Activated CD4-positive, alpha-beta memory T cell treated with anti-CD3 and anti-CD28 coated beads, Interleukin-2, amount 10 ng/mL, durations not matched to agents 7 days and 5 days (primary cell): ENCODE measurements around the gene JAG2. TPM values are rescaled to one million over a fixed set of nuclear protein-coding genes. Genes with fewer than 3 reads are reported as not detected.
A peak's percentile ranks its signal among the peaks of the same experiment; 100 is the strongest.

Experiments used
- CTCF ChIA-PET: fragments of 350-600 bp; sonication (Branson Sonifier 250); formaldehyde crosslinking; loops from one replicate; lab custom pipeline; 2021; ENCODE audit warnings: antibody characterized with exemption, inconsistent platforms; lab: Charles Lee
- POLR2A ChIA-PET: fragments of 350-600 bp; sonication (Branson Sonifier 250); formaldehyde crosslinking; loops from one replicate; lab custom pipeline; 2021; ENCODE audit warnings: antibody characterized with exemption; lab: Charles Lee
- DNase-seq: peaks from one replicate; pipeline ENCODE4 v3.0.0-alpha.2; 2020
- H3K27ac Mint-ChIP-seq: one replicate; pipeline ENCODE4 v1.8.0; 2021; ENCODE audit warnings: mild to moderate bottlenecking, mixed read lengths
- H3K27me3 Mint-ChIP-seq: one replicate; pipeline ENCODE4 v1.8.0; 2021; ENCODE audit warnings: mixed read lengths
- H3K36me3 Mint-ChIP-seq: one replicate; pipeline ENCODE4 v1.8.0; 2021; ENCODE audit warnings: low read depth, mixed read lengths
- H3K4me1 Mint-ChIP-seq: one replicate; pipeline ENCODE4 v1.8.0; 2021; ENCODE audit warnings: mixed read lengths
- H3K4me3 Mint-ChIP-seq: one replicate; pipeline ENCODE4 v1.8.0; 2021; ENCODE audit warnings: mild to moderate bottlenecking, mixed read lengths
- H3K9me3 Mint-ChIP-seq: one replicate; pipeline ENCODE4 v1.8.0; 2021; ENCODE audit warnings: mixed read lengths
- total RNA-seq, 2 experiments: library from RNA; stranded (reverse); gene quantifications; one replicate each; pipeline ENCODE4 v1.2.3, GENCODE V29; 2021

Gene JAG2
- total RNA-seq, 2 experiments from 2014 or later, result 2.6 to 3.0 TPM

- ChIA-PET CTCF (no interaction called here), POLR2A (no interaction called here)
- H3K27ac Mint-ChIP-seq, result no peak overlapping the region
- H3K4me3 Mint-ChIP-seq, result no peak overlapping the region
- H3K36me3 Mint-ChIP-seq, result no peaks in the 10 kb centered on the region
- no peak for DNase-seq
- no peaks in the 10 kb centered on the region for H3K4me1 Mint-ChIP-seq
- peaks cover 14% of the 10 kb centered on the region for H3K9me3 Mint-ChIP-seq
- peaks cover 6% of the 10 kb centered on the region for H3K27me3 Mint-ChIP-seq
Measured at GRCh38 chr14:105139212-105139825, 29.3 kb downstream of the JAG2 start.

DNA sequence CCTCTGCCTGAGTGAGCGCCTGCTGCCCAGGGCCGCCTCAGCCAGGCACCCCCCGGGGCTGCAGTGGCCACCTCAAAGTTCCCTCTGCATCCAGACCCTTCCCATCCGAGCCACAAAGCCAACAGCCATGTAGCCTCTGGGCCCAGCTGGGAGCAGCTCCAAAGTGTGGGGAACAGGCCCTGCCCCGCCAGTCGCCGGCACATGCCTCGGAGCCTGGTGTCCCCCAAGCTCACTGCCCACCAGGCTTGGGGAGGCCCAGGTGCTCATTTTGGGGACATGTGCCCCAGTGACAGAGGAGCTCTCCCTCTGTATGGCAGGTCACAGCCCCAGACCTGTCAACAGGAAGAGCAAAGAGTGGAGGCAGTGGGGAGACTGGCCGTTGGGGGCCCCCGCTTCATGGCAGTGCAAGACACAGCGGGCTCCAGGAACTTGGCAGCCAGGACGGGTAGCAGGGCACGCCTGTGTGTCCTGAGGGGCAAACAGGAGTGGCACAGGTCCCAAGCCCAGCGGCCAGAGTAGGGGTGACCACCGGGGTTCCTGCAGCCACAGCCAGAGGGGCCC lies 29.9 kb downstream of the JAG2 start:
- DNase-seq, result no peak
- Mint-ChIP-seq H3K4me3 (no peak overlapping the region), H3K9me3 (peaks cover 14% of the 10 kb centered on the region), H3K4me1 (no peaks in the 10 kb centered on the region), H3K36me3 (no peaks in the 10 kb centered on the region), H3K27ac (no peak overlapping the region), H3K27me3 (peaks cover 8% of the 10 kb centered on the region)
- POLR2A ChIA-PET, result no interaction called here
- CTCF ChIA-PET, result no interaction called here

DNA sequence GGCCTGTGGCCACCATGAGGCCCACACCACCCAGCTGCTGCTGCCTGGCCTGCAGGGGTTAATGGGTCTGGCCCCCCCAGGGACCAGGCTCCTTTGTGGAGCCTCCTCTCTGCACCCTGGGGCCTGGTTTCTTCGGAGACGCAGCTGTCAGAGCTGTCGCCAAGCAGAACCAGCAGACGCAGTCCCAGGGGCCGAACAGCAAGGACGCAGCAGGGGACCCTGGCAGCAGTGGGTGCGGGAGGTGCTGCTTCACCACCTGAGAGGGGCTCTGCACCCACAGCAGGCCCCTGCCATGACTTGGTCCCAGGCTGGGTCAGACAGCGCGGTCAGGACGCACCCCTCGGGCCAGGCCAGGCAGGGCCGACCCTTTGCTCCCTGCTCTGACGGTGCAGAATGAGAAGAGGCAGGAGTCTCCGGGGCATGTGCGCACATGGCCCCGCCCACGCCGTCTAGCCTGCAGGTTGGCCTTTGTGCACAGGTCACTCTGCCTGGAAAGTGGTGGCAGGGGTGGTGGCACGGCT lies 30.5 kb downstream of the JAG2 start:
- Mint-ChIP-seq H3K4me1 (no peaks in the 10 kb centered on the region), H3K4me3 (no peak overlapping the region), H3K27me3 (peaks cover 13% of the 10 kb centered on the region), H3K27ac (no peak overlapping the region), H3K9me3 (peaks cover 14% of the 10 kb centered on the region), H3K36me3 (no peaks in the 10 kb centered on the region)
- ChIA-PET POLR2A (no interaction called here), CTCF (no interaction called here)
- DNase-seq, result no peak

DNA sequence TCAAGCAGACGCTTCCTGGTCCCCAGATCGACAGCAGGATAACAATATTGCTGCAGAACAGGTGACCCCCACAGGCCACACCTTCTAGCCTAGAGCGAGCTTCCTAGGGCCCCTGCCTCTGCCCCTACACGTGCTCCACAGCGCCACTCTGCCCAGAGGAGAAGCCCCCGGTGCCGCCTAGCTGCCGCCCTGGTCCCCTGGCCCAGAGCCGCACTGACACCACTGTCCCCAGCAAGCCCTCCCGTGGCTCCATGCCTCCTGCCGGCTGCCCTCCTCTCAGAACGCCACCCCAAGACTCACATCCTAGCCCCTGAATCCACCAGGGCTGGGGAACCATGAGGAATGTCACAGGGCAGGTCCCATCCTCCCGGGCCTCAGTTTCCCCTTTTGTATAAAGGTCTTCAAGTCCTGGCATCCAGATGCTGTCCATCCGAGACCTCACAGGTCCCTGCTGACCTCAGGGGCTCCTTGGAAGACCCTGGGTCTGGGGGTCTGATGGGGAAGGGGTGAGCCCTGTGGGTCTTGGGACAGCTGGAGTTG lies 31.0 kb downstream of the JAG2 start:
- Mint-ChIP-seq H3K36me3 (no peaks in the 10 kb centered on the region), H3K4me1 (no peaks in the 10 kb centered on the region), H3K4me3 (no peak overlapping the region), H3K9me3 (peaks cover 16% of the 10 kb centered on the region), H3K27ac (no peak overlapping the region), H3K27me3 (peaks cover 17% of the 10 kb centered on the region)
- no peak for DNase-seq
- POLR2A ChIA-PET, result no interaction called here
- CTCF ChIA-PET, result no interaction called here

DNA sequence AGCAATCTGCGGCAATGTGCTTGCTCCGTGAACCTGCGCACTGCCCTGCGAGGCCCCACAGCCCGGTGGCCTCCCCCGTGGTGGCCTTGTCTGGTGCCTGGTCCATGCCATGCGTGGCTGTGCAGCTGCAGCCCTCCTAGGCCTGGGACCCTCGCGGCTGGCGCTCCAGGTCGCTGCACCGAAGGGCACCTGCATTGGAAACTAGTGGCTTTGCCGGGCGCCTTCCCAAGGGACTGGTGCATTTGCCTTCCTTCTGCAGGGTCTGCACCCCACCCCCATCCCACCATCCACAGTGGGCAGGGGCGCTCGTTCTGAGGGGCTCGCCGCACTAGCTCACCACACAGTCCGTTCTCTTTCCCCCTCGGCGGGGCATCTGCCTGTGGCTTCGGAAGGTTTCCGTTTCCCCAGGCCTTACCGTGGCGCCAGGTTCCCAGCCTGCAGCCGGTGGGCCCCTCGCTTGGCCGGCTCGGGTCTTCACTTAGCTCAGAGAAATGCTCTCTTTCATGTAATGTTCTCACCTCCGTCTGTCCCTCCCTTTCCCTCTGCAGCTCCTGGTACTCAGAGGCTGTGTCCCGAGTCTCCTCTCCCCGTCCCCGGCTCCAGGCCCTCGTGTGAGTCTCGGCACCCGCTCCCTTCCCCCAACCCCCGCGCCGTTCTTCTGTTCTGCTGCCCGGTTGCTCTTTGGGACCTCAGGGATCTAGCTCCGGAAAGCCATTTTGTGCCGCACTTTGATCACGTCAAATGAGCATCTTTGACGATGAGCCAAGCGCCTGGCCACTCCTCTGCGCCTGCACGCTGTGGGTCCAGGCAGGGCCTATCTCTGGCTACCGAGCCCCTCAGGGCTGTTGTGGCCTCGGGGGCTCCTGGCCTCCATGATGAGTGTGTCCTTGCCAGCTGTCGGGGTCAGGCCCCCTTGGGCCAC lies 31.9 kb downstream of the JAG2 start:
- H3K4me3 Mint-ChIP-seq, result no peak overlapping the region
- POLR2A ChIA-PET, result no interaction called here
- no peak overlapping the region for H3K27ac Mint-ChIP-seq
- peaks cover 14% of the 10 kb centered on the region for H3K9me3 Mint-ChIP-seq
- no peak for DNase-seq
- H3K4me1 Mint-ChIP-seq, result no peaks in the 10 kb centered on the region
- H3K36me3 Mint-ChIP-seq, result no peaks in the 10 kb centered on the region
- CTCF ChIA-PET, result no interaction called here
- H3K27me3 Mint-ChIP-seq, result peaks cover 18% of the 10 kb centered on the region

- Mint-ChIP-seq H3K36me3 (no peaks in the 10 kb centered on the region), H3K4me3 (no peak overlapping the region), H3K9me3 (peaks cover 8% of the 10 kb centered on the region), H3K27me3 (peaks cover 18% of the 10 kb centered on the region), H3K27ac (no peak overlapping the region), H3K4me1 (no peaks in the 10 kb centered on the region)
- ChIA-PET CTCF (no interaction called here), POLR2A (no interaction called here)
- DNase-seq, result no peak
Measured at GRCh38 chr14:105135700-105136395, 32.7 kb downstream of the JAG2 start.

- no peak overlapping the region for H3K27ac Mint-ChIP-seq
Measured at GRCh38 chr14:105132921-105133654, 35.5 kb downstream of the JAG2 start.

GRCh38 chr14:105131241-105131640 lies 37.3 kb downstream of the JAG2 start:
- no peak overlapping the region for H3K4me3 Mint-ChIP-seq
- no peaks in the 10 kb centered on the region for H3K4me1 Mint-ChIP-seq
- ChIA-PET POLR2A (no interaction called here), CTCF (no interaction called here)
- peaks cover 2% of the 10 kb centered on the region for H3K9me3 Mint-ChIP-seq
- DNase-seq, result no peak
- H3K27ac Mint-ChIP-seq, result no peak overlapping the region
- H3K27me3 Mint-ChIP-seq, result peaks cover 26% of the 10 kb centered on the region
- no peaks in the 10 kb centered on the region for H3K36me3 Mint-ChIP-seq

More at GRCh38 chr14:105132921-105133654, 35.5 kb downstream of the JAG2 start:
- CTCF ChIA-PET, result no interaction called here
- Mint-ChIP-seq H3K36me3 (no peaks in the 10 kb centered on the region), H3K4me3 (no peak overlapping the region), H3K4me1 (no peaks in the 10 kb centered on the region), H3K9me3 (peaks cover 2% of the 10 kb centered on the region), H3K27me3 (peaks cover 21% of the 10 kb centered on the region)
- POLR2A ChIA-PET, result no interaction called here
- DNase-seq, result no peak

DNA sequence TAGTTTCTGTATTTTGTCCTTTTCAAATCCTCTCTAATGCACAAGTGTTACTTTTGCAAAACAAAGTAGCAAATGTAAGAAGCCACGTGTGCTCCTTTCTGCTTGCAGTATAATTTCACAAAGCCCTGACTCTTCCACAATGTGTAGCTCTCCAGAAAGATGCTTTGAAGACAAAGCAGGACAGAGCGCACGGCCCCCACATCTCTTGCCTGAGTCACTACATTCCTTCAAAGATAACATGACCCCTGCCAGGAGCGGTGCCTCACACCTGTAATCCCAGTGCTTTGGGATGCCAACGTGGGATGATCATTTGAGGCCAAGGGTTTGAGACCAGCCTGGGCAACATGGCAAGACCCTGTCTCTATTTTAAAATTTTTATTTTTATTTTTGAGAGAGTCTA lies 40.5 kb downstream of the JAG2 start:
- Mint-ChIP-seq H3K27ac (no peak overlapping the region), H3K27me3 (peaks cover 25% of the 10 kb centered on the region), H3K36me3 (no peaks in the 10 kb centered on the region), H3K4me1 (no peaks in the 10 kb centered on the region), H3K4me3 (no peak overlapping the region), H3K9me3 (peaks cover 2% of the 10 kb centered on the region)
- CTCF ChIA-PET, result no interaction called here
- POLR2A ChIA-PET, result no interaction called here
- no peak for DNase-seq

DNA sequence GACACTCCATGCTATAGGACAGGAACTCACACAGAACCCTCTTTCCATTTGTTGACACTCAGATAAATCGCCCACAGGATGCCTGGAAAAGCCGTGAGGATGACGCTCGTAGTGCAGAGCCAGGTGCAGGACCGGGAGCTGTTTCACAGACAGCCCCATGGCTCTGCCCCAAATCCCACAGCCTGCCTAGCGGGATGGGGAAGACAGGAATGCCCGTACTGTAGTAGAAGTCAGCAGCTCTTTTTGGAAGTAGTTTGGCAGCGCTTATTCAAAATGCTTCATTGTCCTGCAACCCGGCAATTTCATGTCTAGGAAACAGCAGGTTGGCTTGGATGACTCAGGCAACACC lies 41.6 kb downstream of the JAG2 start:
- Mint-ChIP-seq H3K4me3 (no peak overlapping the region), H3K27ac (no peak overlapping the region), H3K9me3 (peaks cover 4% of the 10 kb centered on the region), H3K4me1 (no peaks in the 10 kb centered on the region), H3K27me3 (peaks cover 26% of the 10 kb centered on the region), H3K36me3 (peaks cover 3% of the 10 kb centered on the region)
- CTCF ChIA-PET, result no interaction called here
- peak; percentile 8 for DNase-seq
- POLR2A ChIA-PET, result no interaction called here

DNA sequence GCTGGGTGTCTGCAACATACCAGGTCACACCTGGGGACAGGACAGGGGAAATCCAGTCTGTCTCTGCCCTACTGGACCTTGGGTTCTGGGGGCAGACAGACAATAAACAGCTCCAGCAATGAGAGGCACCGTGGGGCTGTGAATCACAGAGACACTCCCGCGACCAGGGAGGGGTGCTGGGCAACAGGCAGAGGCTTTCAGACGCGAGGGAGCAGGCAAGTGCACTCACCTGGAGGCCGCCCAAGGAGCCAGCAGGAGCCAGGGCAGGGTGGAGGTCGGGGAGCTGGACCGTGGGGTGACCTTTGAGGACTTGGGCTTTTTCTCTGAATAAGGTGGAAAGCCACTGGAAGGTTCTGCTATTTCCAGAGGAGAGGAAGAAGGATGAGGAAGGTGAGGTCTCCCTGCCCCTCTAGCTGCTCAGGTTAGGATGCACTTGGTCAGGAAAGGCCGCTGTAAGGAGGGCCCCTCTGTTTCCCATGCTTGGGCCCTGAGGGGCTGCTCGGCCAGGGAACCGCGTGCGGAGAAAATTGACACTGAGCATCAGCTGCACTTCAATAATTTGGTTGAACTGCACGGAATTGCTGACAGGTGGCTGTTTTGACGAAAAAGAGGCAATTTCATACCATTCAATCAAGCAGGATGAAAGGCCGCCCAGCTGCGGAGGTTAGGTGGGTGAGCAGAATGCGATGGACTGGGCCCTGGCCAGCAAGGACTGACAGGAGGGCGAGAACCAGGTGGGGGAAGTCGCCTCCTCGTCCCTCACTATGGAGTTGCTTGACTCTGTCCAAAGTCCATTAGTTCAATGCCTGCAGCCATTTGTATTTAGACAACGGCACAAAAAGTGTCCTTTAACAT lies 42.2 kb downstream of the JAG2 start:
- Mint-ChIP-seq H3K4me1 (no peaks in the 10 kb centered on the region), H3K4me3 (no peak overlapping the region), H3K9me3 (peaks cover 6% of the 10 kb centered on the region), H3K27me3 (peaks cover 28% of the 10 kb centered on the region), H3K36me3 (peaks cover 3% of the 10 kb centered on the region), H3K27ac (no peak overlapping the region)
- ChIA-PET CTCF (no interaction called here), POLR2A (no interaction called here)
- no peak for DNase-seq

- Mint-ChIP-seq H3K27me3 (peaks cover 38% of the 10 kb centered on the region), H3K36me3 (peaks cover 3% of the 10 kb centered on the region), H3K9me3 (peaks cover 13% of the 10 kb centered on the region), H3K27ac (no peak overlapping the region), H3K4me3 (no peak overlapping the region), H3K4me1 (no peaks in the 10 kb centered on the region)
- DNase-seq, result peak; percentile 12
- POLR2A ChIA-PET, result no interaction called here
- CTCF ChIA-PET, result no interaction called here
Measured at GRCh38 chr14:105124823-105125222, 43.8 kb downstream of the JAG2 start.
